Measurements from ENCODE around the gene CASZ1. TPM values are rescaled to one million over a fixed set of nuclear protein-coding genes. Genes with fewer than 3 reads are reported as not detected.

Gene CASZ1
- total RNA-seq, 4 donors from 2014 or later: 21.9 to 60.2 (median 29.6) TPM

GRCh38 chr1:10629816-10630571 lies 166.5 kb downstream of the CASZ1 start:
- intact Hi-C loops (cut with DNase I): loop anchor here (5.0 kb wide), 1 partner anchor 98 kb away; no protein-coding TSS in a partner anchor
- no peak for DNase-seq (ENCODE audit: extremely low spot score)
- TF ChIP-seq CTCF (IDR thresholded peaks at IDR 0.05): no peak
- no peak for TF ChIP-seq POLR2A (IDR thresholded peaks at IDR 0.05; ENCODE audit: low read depth)
- no peak for TF ChIP-seq POLR2AphosphoS5 (IDR thresholded peaks at IDR 0.05)
- no peak for TF ChIP-seq EP300 (IDR thresholded peaks at IDR 0.05)
- H3K27ac ChIP-seq (replicated peaks in 1 of 4): peak overlapping the region; percentile 73 to 83 (median 76)
- H3K4me3 ChIP-seq: no peak overlapping the region
- peaks cover 15 to 73% (median 58%) of the 10 kb centered on the region in 4 donors for H3K4me1 ChIP-seq
- H3K36me3 ChIP-seq: peaks cover 0 to 41% (median 17%) of the 10 kb centered on the region in 4 donors
- H3K27me3 ChIP-seq: no peaks in the 10 kb centered on the region
- WGBS: 90% methylated on average over 30 of the region's 36 CpGs
- no peaks in the 10 kb centered on the region for H3K9me3 ChIP-seq

GRCh38 chr1:10629091-10629815 lies 167.2 kb downstream of the CASZ1 start:
- Histone ChIP-seq H3K27me3 (no peaks in the 10 kb centered on the region), H3K9me3 (no peaks in the 10 kb centered on the region), H3K27ac (replicated peaks in 1 of 4) (peak overlapping the region; percentile 73 to 83 (median 76)), H3K4me1 (peaks cover 11 to 66% (median 52%) of the 10 kb centered on the region in 4 donors), H3K4me3 (no peak overlapping the region), H3K36me3 (peaks cover 4 to 49% (median 24%) of the 10 kb centered on the region in 4 donors)
- intact Hi-C loops (cut with DNase I): no loop called here
- DNase-seq (ENCODE audit: extremely low spot score): no peak
- TF ChIP-seq EP300 (IDR thresholded peaks at IDR 0.05) (no peak), POLR2AphosphoS5 (IDR thresholded peaks at IDR 0.05) (no peak), POLR2A (IDR thresholded peaks at IDR 0.05; ENCODE audit: low read depth) (no peak), CTCF (IDR thresholded peaks at IDR 0.05) (no peak)
- 88% methylated on average over 25 of the region's 25 CpGs for WGBS

- H3K36me3 ChIP-seq: peaks cover 10 to 54% (median 28%) of the 10 kb centered on the region in 4 donors
- peak overlapping the region; percentile 73 to 83 (median 76) for H3K27ac ChIP-seq (replicated peaks in 1 of 4)
- TF ChIP-seq POLR2A (IDR thresholded peaks at IDR 0.05; ENCODE audit: low read depth) (no peak), POLR2AphosphoS5 (IDR thresholded peaks at IDR 0.05) (peak in 1 of 2 donors; percentile 34)
- intact Hi-C loops (cut with DNase I): no loop called here
- H3K4me3 ChIP-seq: no peak overlapping the region
- WGBS: 63% methylated on average over 5 of the region's 7 CpGs
- DNase-seq (ENCODE audit: extremely low spot score): no peak
- H3K4me1 ChIP-seq: peaks cover 11 to 64% (median 51%) of the 10 kb centered on the region in 4 donors
- no peaks in the 10 kb centered on the region for H3K9me3 ChIP-seq
- no peaks in the 10 kb centered on the region for H3K27me3 ChIP-seq
These were observed 167.8 kb downstream of the CASZ1 start for GRCh38 chr1:10628685-10629084.

GRCh38 chr1:10626791-10627410 lies 169.5 kb downstream of the CASZ1 start:
- 93% methylated on average over 18 of the region's 22 CpGs for WGBS
- Histone ChIP-seq H3K9me3 (no peaks in the 10 kb centered on the region), H3K27ac (replicated peaks in 1 of 4) (no peak overlapping the region), H3K27me3 (no peaks in the 10 kb centered on the region), H3K36me3 (peaks cover 11 to 67% (median 35%) of the 10 kb centered on the region in 4 donors), H3K4me1 (peaks cover 11 to 54% (median 44%) of the 10 kb centered on the region in 4 donors), H3K4me3 (no peak overlapping the region)
- intact Hi-C loops (cut with DNase I): no loop called here
- TF ChIP-seq EP300 (IDR thresholded peaks at IDR 0.05): no peak
- TF ChIP-seq CTCF (IDR thresholded peaks at IDR 0.05): no peak
- DNase-seq (ENCODE audit: extremely low spot score): no peak
